Measurements from ENCODE around the gene HIKESHI. TPM values are rescaled to one million over a fixed set of nuclear protein-coding genes. Genes with fewer than 3 reads are reported as not detected.
A peak's percentile ranks its signal among the peaks of the same experiment; 100 is the strongest.
"Not testable (repeated sequence)": the region's sequence is repeated elsewhere in the genome, so short reads cannot be mapped to it uniquely, and the experiment has no call there.

Gene HIKESHI
- total and polyA plus RNA-seq, 2 donors (not counting 1 experiment from before 2014, with no cell fraction given), result 24.4 to 28.0 TPM

GRCh38 chr11:86301742-86302091, 323 bp upstream of the HIKESHI start:
- Histone ChIP-seq H4K20me1 (ENCODE audit: control insufficient read depth, insufficient read depth, low read length, poor library complexity, severe bottlenecking) (no peaks in the 10 kb centered on the region), H3K4me3 (ENCODE audit: control extremely low read depth in 1 of 5, extremely low read depth in 1 of 5, insufficient read depth in 1 of 5, low read depth in 2 of 5, low read length in 4 of 5) (peak overlapping the region; percentile 70 to 96 (median 92)), H3K9me3 (ENCODE audit: control extremely low read depth in 1 of 3, control insufficient read depth in 2 of 3, insufficient read depth in 1 of 3, low read length in 2 of 3) (no peaks in the 10 kb centered on the region), H3K4me1 (ENCODE audit: control insufficient read depth in 2 of 2, insufficient read depth in 2 of 2, low read length in 2 of 2) (peaks cover 10 to 13% of the 10 kb centered on the region in 2 donors), H3K36me3 (replicated peaks in 1 of 2; ENCODE audit: control extremely low read depth in 1 of 2, control insufficient read depth in 1 of 2, extremely low read depth in 1 of 2, insufficient read depth in 2 of 2, low read length in 1 of 2) (no peaks in the 10 kb centered on the region), H3K79me2 (ENCODE audit: control insufficient read depth, insufficient read depth, low read length) (peaks cover 25% of the 10 kb centered on the region), H2AFZ (ENCODE audit: insufficient read depth, low read depth, low read length, poor library complexity, severe bottlenecking) (peak overlapping the region; percentile 97), H3K27me3 (replicated peaks in 1 of 4; ENCODE audit: control extremely low read depth in 1 of 4, control insufficient read depth in 3 of 4, insufficient read depth in 4 of 4, low read length in 3 of 4) (no peaks in the 10 kb centered on the region), H3K4me2 (replicated peaks; ENCODE audit: low read depth, low read length, poor library complexity, severe bottlenecking) (peak overlapping the region; percentile 78), H3K27ac (ENCODE audit: low read length in 2 of 2) (peak overlapping the region; percentile 70 to 95), H3K9ac (ENCODE audit: low read length) (peak overlapping the region; percentile 89)
- DNase-seq (no peak), ATAC-seq (ENCODE audit: low read depth) (no peak)
- intact Hi-C loops (cut with micrococcal nuclease), result loop anchor here (1.0 to 2.0 kb wide), 6 partner anchors 56 to 673 kb away; partner anchors contain the start of genes CREBZF, PICALM, TMEM126A and TMEM126B
- peak overlapping the region; percentile 95 for H3K27ac Mint-ChIP-seq
- POLR2A ChIA-PET, result interaction anchor here (0.6 to 0.7 kb wide), 2 partner anchors 52 to 198 kb away, joined by 3 to 5 read pairs; no protein-coding TSS in a partner anchor
- H3K4me3 Mint-ChIP-seq, result peak overlapping the region; percentile 98
- H3K9me3 Mint-ChIP-seq (ENCODE audit: insufficient read depth), result no peaks in the 10 kb centered on the region
- TF ChIP-seq CTCF (IDR thresholded peaks at IDR 0.05), result no peak
- no peak for TF ChIP-seq EZH2 (IDR thresholded peaks at IDR 0.05; ENCODE audit: borderline replicate concordance, insufficient read depth, low read depth, low read length, poor library complexity, severe bottlenecking)
- CTCF ChIA-PET, result interaction anchor here (1.0 to 2.0 kb wide), 5 partner anchors 10 to 447 kb away, joined by 3 to 9 read pairs (median 6); partner anchors contain the start of gene CCDC83
- no peaks in the 10 kb centered on the region for H3K27me3 Mint-ChIP-seq
- WGBS (ENCODE audit: insufficient coverage), result 0% methylated on average over 3 of the region's 6 CpGs
- peaks cover 20% of the 10 kb centered on the region for H3K4me1 Mint-ChIP-seq

- TF ChIP-seq EZH2 (IDR thresholded peaks at IDR 0.05; ENCODE audit: borderline replicate concordance, insufficient read depth, low read depth, low read length, poor library complexity, severe bottlenecking) (no peak), CTCF (IDR thresholded peaks at IDR 0.05) (no peak)
- H3K27me3 ChIP-seq (replicated peaks in 1 of 4; ENCODE audit: control extremely low read depth in 1 of 4, control insufficient read depth in 3 of 4, insufficient read depth in 4 of 4, low read length in 3 of 4), result no peaks in the 10 kb centered on the region
- no CpG with 5 or more reads among the region's 2 CpGs for WGBS (ENCODE audit: insufficient coverage)
- Mint-ChIP-seq H3K4me3 (peak overlapping the region; percentile 98), H3K9me3 (ENCODE audit: insufficient read depth) (no peaks in the 10 kb centered on the region), H3K27me3 (no peaks in the 10 kb centered on the region), H3K27ac (peak overlapping the region; percentile 44), H3K4me1 (peaks cover 20% of the 10 kb centered on the region)
- CTCF ChIA-PET, result no interaction called here
- H3K79me2 ChIP-seq (ENCODE audit: control insufficient read depth, insufficient read depth, low read length), result peaks cover 25% of the 10 kb centered on the region
- no peak for DNase-seq
- peak overlapping the region; percentile 97 for H2AFZ ChIP-seq (ENCODE audit: insufficient read depth, low read depth, low read length, poor library complexity, severe bottlenecking)
- H3K36me3 ChIP-seq (replicated peaks in 1 of 2; ENCODE audit: control extremely low read depth in 1 of 2, control insufficient read depth in 1 of 2, extremely low read depth in 1 of 2, insufficient read depth in 2 of 2, low read length in 1 of 2), result no peaks in the 10 kb centered on the region
- peak overlapping the region; percentile 78 for H3K4me2 ChIP-seq (replicated peaks; ENCODE audit: low read depth, low read length, poor library complexity, severe bottlenecking)
- intact Hi-C loops (cut with micrococcal nuclease), result loop anchor here (2.0 kb wide), 1 partner anchor 674 kb away; the partner anchor contains the start of gene TMEM126B
- peaks cover 10 to 13% of the 10 kb centered on the region in 2 donors for H3K4me1 ChIP-seq (ENCODE audit: control insufficient read depth in 2 of 2, insufficient read depth in 2 of 2, low read length in 2 of 2)
- H3K27ac ChIP-seq (ENCODE audit: low read length in 2 of 2), result peak overlapping the region in 1 of 2 donors; percentile 95
- no peaks in the 10 kb centered on the region for H4K20me1 ChIP-seq (ENCODE audit: control insufficient read depth, insufficient read depth, low read length, poor library complexity, severe bottlenecking)
- ATAC-seq (ENCODE audit: low read depth), result no peak
- H3K9me3 ChIP-seq (ENCODE audit: control extremely low read depth in 1 of 3, control insufficient read depth in 2 of 3, insufficient read depth in 1 of 3, low read length in 2 of 3), result no peaks in the 10 kb centered on the region
- POLR2A ChIA-PET, result no interaction called here
- peak overlapping the region in 2 of 5 experiments; percentile 85 to 92 for H3K4me3 ChIP-seq (ENCODE audit: control extremely low read depth in 1 of 5, extremely low read depth in 1 of 5, insufficient read depth in 1 of 5, low read depth in 2 of 5, low read length in 4 of 5)
- H3K9ac ChIP-seq (ENCODE audit: low read length), result peak overlapping the region; percentile 89
These were observed 1.2 kb downstream of the HIKESHI start for GRCh38 chr11:86303257-86303656.

GRCh38 chr11:86308710-86309109, 6.7 kb downstream of the HIKESHI start:
- ATAC-seq (ENCODE audit: low read depth); H3K36me3 ChIP-seq (replicated peaks in 1 of 2; ENCODE audit: control extremely low read depth in 1 of 2, control insufficient read depth in 1 of 2, extremely low read depth in 1 of 2, insufficient read depth in 2 of 2, low read length in 1 of 2); H3K9me3 ChIP-seq (ENCODE audit: control extremely low read depth in 1 of 3, control insufficient read depth in 2 of 3, insufficient read depth in 1 of 3, low read length in 2 of 3); H3K4me3 ChIP-seq (ENCODE audit: control extremely low read depth in 1 of 5, extremely low read depth in 1 of 5, insufficient read depth in 1 of 5, low read depth in 2 of 5, low read length in 4 of 5); H4K20me1 ChIP-seq (ENCODE audit: control insufficient read depth, insufficient read depth, low read length, poor library complexity, severe bottlenecking); H3K27ac ChIP-seq (ENCODE audit: low read length in 2 of 2); H3K9me3 Mint-ChIP-seq (ENCODE audit: insufficient read depth); intact Hi-C loops (cut with micrococcal nuclease); H3K4me2 ChIP-seq (replicated peaks; ENCODE audit: low read depth, low read length, poor library complexity, severe bottlenecking); CTCF ChIA-PET; POLR2A ChIA-PET; H3K27me3 Mint-ChIP-seq; H3K4me3 Mint-ChIP-seq; H3K27me3 ChIP-seq (replicated peaks in 1 of 4; ENCODE audit: control extremely low read depth in 1 of 4, control insufficient read depth in 3 of 4, insufficient read depth in 4 of 4, low read length in 3 of 4); H2AFZ ChIP-seq (ENCODE audit: insufficient read depth, low read depth, low read length, poor library complexity, severe bottlenecking); DNase-seq; H3K4me1 ChIP-seq (ENCODE audit: control insufficient read depth in 2 of 2, insufficient read depth in 2 of 2, low read length in 2 of 2); H3K9ac ChIP-seq (ENCODE audit: low read length); H3K27ac Mint-ChIP-seq: not testable (repeated sequence)
- WGBS (ENCODE audit: insufficient coverage), result no CpG with 5 or more reads among the region's 4 CpGs
- H3K4me1 Mint-ChIP-seq, result peaks cover 20% of the 10 kb centered on the region
- H3K79me2 ChIP-seq (ENCODE audit: control insufficient read depth, insufficient read depth, low read length), result peaks cover 14% of the 10 kb centered on the region

Data from B cell (primary cell).